ENCODE data around the gene JPH2. TPM values are rescaled to one million over a fixed set of nuclear protein-coding genes. Genes with fewer than 3 reads are reported as not detected.

The JPH2 gene
- total and polyA plus RNA-seq, 4 donors, result 0.09 to 1.3 (median 0.17) TPM; not detected in 1

GRCh38 chr20:44073675-44074071, 113.3 kb downstream of the JPH2 start:
- H3K27ac ChIP-seq (ENCODE audit: low read depth in 1 of 2, low read length in 2 of 2), result no peak overlapping the region
- no peaks in the 10 kb centered on the region for H3K9me3 ChIP-seq (ENCODE audit: control insufficient read depth in 4 of 4, low read length in 3 of 4)
- H3K4me1 ChIP-seq (ENCODE audit: control insufficient read depth in 4 of 4, insufficient read depth in 4 of 4, low read length in 3 of 4), result no peaks in the 10 kb centered on the region
- TF ChIP-seq FOXA2 (IDR thresholded peaks at IDR 0.05), result no peak
- no peak for TF ChIP-seq REST (IDR thresholded peaks at IDR 0.05)
- TF ChIP-seq FOXA1 (IDR thresholded peaks at IDR 0.05), result no peak
- no peak for TF ChIP-seq HNF4A (conservative IDR thresholded peaks at IDR 0.05)
- TF ChIP-seq GABPA (IDR thresholded peaks at IDR 0.05 in 1 of 2, conservative IDR thresholded peaks at IDR 0.05 in 1 of 2), result no peak
- no peak for TF ChIP-seq TAF1 (conservative IDR thresholded peaks at IDR 0.05)
- TF ChIP-seq YY1 (IDR thresholded peaks at IDR 0.05), result no peak
- TF ChIP-seq EGR1 (IDR thresholded peaks at IDR 0.05; ENCODE audit: low read depth in 2 of 2), result no peak
- TF ChIP-seq RAD21 (IDR thresholded peaks at IDR 0.05), result no peak
- no peaks in the 10 kb centered on the region for H3K36me3 ChIP-seq (ENCODE audit: control insufficient read depth in 4 of 4, insufficient read depth in 3 of 4, low read depth in 1 of 4, low read length in 3 of 4)
- 69% methylated on average over 6 of the region's 6 CpGs for WGBS
- H3K9ac ChIP-seq (ENCODE audit: low read depth in 1 of 2, low read length in 2 of 2), result no peak overlapping the region
- no peaks in the 10 kb centered on the region for H3K27me3 ChIP-seq (ENCODE audit: control insufficient read depth in 4 of 4, insufficient read depth in 4 of 4, low read length in 3 of 4)
- peak; percentile 9 for DNase-seq (ENCODE audit: low spot score)
- H3K4me3 ChIP-seq (ENCODE audit: low read depth in 1 of 3, low read length in 3 of 3), result no peak overlapping the region

GRCh38 chr20:44073011-44073674, 113.8 kb downstream of the JPH2 start:
- no peaks in the 10 kb centered on the region for H3K4me1 ChIP-seq (ENCODE audit: control insufficient read depth in 4 of 4, insufficient read depth in 4 of 4, low read length in 3 of 4)
- H3K27ac ChIP-seq (ENCODE audit: low read depth in 1 of 2, low read length in 2 of 2), result no peak overlapping the region
- H3K36me3 ChIP-seq (ENCODE audit: control insufficient read depth in 4 of 4, insufficient read depth in 3 of 4, low read depth in 1 of 4, low read length in 3 of 4), result no peaks in the 10 kb centered on the region
- WGBS, result 59% methylated on average over 16 of the region's 16 CpGs
- no peak for TF ChIP-seq JUND (IDR thresholded peaks at IDR 0.05)
- no peak for TF ChIP-seq CTCF (IDR thresholded peaks at IDR 0.05; ENCODE audit: low read depth, low read length, missing input control)
- no peak for TF ChIP-seq MAX (IDR thresholded peaks at IDR 0.05)
- no peak for TF ChIP-seq RXRA (IDR thresholded peaks at IDR 0.05)
- no peak for TF ChIP-seq FOXA2 (IDR thresholded peaks at IDR 0.05)
- no peak for TF ChIP-seq RAD21 (IDR thresholded peaks at IDR 0.05)
- no peak for TF ChIP-seq YY1 (IDR thresholded peaks at IDR 0.05)
- no peak for TF ChIP-seq NR2F2 (IDR thresholded peaks at IDR 0.05)
- TF ChIP-seq FOXA1 (IDR thresholded peaks at IDR 0.05), result no peak
- TF ChIP-seq HNF4A (conservative IDR thresholded peaks at IDR 0.05), result no peak
- TF ChIP-seq ATF3 (IDR thresholded peaks at IDR 0.05), result no peak
- TF ChIP-seq TAF1 (conservative IDR thresholded peaks at IDR 0.05), result no peak
- no peak for TF ChIP-seq HNF4G (IDR thresholded peaks at IDR 0.05)
- no peak for TF ChIP-seq EGR1 (IDR thresholded peaks at IDR 0.05; ENCODE audit: low read depth in 2 of 2)
- no peaks in the 10 kb centered on the region for H3K27me3 ChIP-seq (ENCODE audit: control insufficient read depth in 4 of 4, insufficient read depth in 4 of 4, low read length in 3 of 4)
- no peaks in the 10 kb centered on the region for H3K9me3 ChIP-seq (ENCODE audit: control insufficient read depth in 4 of 4, low read length in 3 of 4)
- H3K4me3 ChIP-seq (ENCODE audit: low read depth in 1 of 3, low read length in 3 of 3), result no peak overlapping the region
- no peak overlapping the region for H3K9ac ChIP-seq (ENCODE audit: low read depth in 1 of 2, low read length in 2 of 2)
- peak; percentile 24 for DNase-seq (ENCODE audit: low spot score)
